HUES64 (cell line): Measurements from ENCODE around the gene EOLA1. TPM values are rescaled to one million over a fixed set of nuclear protein-coding genes. Genes with fewer than 3 reads are reported as not detected.
"Not testable (repeated sequence)": the region's sequence is repeated elsewhere in the genome, so short reads cannot be mapped to it uniquely, and the experiment has no call there.

Experiments
- H3K27ac ChIP-seq: 2 replicates; pipeline ENCODE4 v1.7.0; 2013; ENCODE audit warnings: low read depth, low read length, inconsistent platforms
- H3K27me3 ChIP-seq: 2 replicates; pipeline ENCODE4 v1.6.1; 2013; ENCODE audit warnings: mild to moderate bottlenecking, low read length; ENCODE audit not compliant: insufficient read depth
- H3K36me3 ChIP-seq: 2 replicates; pipeline ENCODE4 v1.6.1; 2013; ENCODE audit warnings: mild to moderate bottlenecking, low read length; ENCODE audit not compliant: insufficient read depth
- H3K4me1 ChIP-seq: 2 replicates; pipeline ENCODE4 v1.6.1; 2013; ENCODE audit warnings: mild to moderate bottlenecking, low read length, moderate library complexity; ENCODE audit not compliant: insufficient read depth
- H3K4me3 ChIP-seq: 2 replicates; pipeline ENCODE4 v1.5.1; 2013; ENCODE audit warnings: mild to moderate bottlenecking, low read length, moderate library complexity
- H3K9ac ChIP-seq: 2 replicates; pipeline ENCODE4 v1.6.1; 2013; ENCODE audit warnings: mild to moderate bottlenecking, low read depth, low read length
- H3K9me3 ChIP-seq: 2 replicates; pipeline ENCODE4 v1.6.1; 2013; ENCODE audit warnings: low read depth, low read length; ENCODE audit not compliant: insufficient read depth
- WGBS: fragments of 150-250, 120-280 bp; methylation state at CpG from one replicate; pipeline ENCODE4 v1.1.7; 2013; ENCODE audit warnings: missing lambda C conversion rate; 5-methylcytosine and 5-hydroxymethylcytosine counted together
- polyA plus RNA-seq, 2 experiments: library from polyadenylated mRNA; stranded (reverse); fragments of 50-300 nt; gene quantifications; one replicate each; pipeline ENCODE4 v1.2.3, GENCODE V29; 2013

Gene EOLA1
- 6.4 TPM for polyA plus RNA-seq (2013, experiment 1 of 2)
- polyA plus RNA-seq (2013, experiment 2 of 2) = 6.1 TPM

DNA sequence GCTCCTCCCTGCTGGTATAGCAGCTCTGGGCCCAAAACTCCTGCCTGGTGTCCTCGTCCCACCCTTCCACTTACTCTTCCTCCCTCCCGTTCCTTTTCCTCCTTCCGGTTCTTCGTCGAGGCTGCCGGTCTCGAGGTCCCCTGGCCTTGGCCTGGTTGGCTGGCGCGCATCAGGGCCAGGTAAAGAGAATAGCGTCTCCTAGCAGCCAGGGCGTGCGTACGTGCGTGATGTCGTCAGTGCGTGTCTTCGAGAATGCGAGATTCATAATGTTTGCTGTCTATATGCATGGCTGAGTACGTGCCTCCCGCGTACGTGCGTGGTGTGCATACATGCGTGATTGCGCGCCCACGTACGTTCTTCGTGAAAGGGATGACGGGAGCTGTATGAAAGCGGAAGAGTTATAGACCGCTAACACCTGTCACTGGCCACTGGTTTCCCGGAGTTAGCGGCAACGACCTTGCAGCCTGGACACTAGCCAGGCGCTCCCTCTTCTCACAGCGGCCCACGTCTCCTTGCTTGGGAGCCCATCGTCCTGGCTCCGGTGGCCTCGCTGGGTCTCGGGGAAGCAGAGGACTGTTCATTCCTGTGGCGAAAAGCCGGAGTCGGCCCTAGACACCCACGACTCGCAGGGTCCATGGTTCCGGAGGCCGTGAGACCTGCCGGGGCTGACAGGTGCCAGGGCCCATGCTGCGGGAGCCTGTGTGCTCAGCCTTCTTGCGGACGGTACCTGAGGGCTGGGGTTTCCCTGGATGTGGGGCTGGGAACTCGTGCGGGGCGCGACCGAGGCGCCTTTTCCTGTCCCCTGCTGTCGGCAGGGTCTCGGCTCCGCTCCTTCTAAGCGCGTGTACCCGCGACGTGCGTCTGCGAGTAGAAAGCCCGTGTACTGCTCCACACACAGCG lies at the start of gene EOLA1:
EOLA1 (plus strand) TSS at position 392 of the 900 bp plus-strand sequence. CDS start 4,619 bp downstream, outside the sequence.
- Histone ChIP-seq H3K9me3 (no peaks in the 10 kb centered on the region), H3K4me1 (no peaks in the 10 kb centered on the region), H3K36me3 (no peaks in the 10 kb centered on the region), H3K4me3 (peak within 1 kb of the TSS; percentile 78), H3K27ac (peak within 1 kb of the TSS; percentile 70; the same call in 1 of the 2 replicates), H3K9ac (peak within 1 kb of the TSS; percentile 63), H3K27me3 (peaks cover 5% of the 10 kb centered on the region)
- 1% methylated on average over 71 of the region's 71 CpGs for WGBS

DNA sequence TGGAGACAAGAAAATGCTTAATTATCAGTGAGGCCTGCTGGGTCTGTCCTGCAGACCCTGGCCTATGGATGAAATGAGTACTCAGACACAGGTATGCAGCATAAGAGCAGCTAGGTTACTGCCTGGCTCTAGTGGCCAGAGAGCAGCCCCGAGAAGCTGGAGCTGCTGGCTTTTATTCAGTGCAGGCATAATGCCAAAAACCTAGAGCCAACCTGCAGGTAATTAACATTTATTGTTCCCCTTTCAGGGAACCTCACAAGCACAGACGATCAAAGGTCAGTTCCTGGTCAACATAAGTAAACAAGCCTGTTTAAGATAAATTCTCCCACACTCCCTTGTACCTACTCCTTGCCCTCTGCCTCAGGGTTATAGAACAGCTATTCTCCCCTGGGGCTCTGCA lies 49.0 kb upstream of the EOLA1 start:
- no peaks in the 10 kb centered on the region for H3K9me3 ChIP-seq
- H3K27ac ChIP-seq = no peak overlapping the region
- no peak overlapping the region for H3K4me3 ChIP-seq
- H3K27me3 ChIP-seq = no peaks in the 10 kb centered on the region
- peaks cover 61% of the 10 kb centered on the region for H3K36me3 ChIP-seq
- no peaks in the 10 kb centered on the region for H3K4me1 ChIP-seq
- 84% methylated on average over 2 of the region's 2 CpGs for WGBS
- no peak overlapping the region for H3K9ac ChIP-seq

- Histone ChIP-seq H3K9ac (no peak overlapping the region), H3K9me3 (no peaks in the 10 kb centered on the region), H3K4me3 (no peak overlapping the region), H3K4me1 (no peaks in the 10 kb centered on the region), H3K27ac (no peak overlapping the region), H3K27me3 (no peaks in the 10 kb centered on the region), H3K36me3 (peaks cover 71% of the 10 kb centered on the region)
- WGBS = 91% methylated on average over 11 of the region's 13 CpGs
Measured at GRCh38 chrX:149493567-149494562, 46.9 kb upstream of the EOLA1 start.

GRCh38 chrX:149494844-149495565 lies 45.8 kb upstream of the EOLA1 start:
- 97% methylated on average over 4 of the region's 4 CpGs for WGBS
- H3K27ac ChIP-seq = no peak overlapping the region

DNA sequence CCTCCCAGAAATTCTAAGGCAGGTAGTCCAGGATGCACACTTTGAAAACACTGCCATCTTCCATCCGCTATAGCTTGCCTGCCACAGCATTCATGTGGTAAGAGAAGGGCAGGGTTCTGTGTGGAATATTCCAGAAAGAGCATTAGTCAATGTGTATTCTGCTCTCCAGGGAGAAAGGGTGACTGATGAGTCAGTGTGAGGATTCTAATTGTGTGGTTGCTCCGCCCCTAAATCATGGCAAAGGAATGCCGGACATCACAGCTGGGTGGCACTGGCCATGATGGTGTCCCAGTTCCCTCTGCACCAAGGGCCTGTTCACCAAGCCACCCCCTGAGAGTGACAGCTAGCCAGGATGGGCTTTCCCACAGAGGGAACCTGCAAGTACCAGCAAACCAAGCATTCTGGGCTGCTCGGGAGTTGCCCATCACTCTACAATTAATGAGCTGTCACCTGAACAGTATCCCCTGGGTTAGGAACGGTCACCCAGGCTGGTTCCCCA lies 45.2 kb upstream of the EOLA1 start:
- Histone ChIP-seq H3K27me3 (no peaks in the 10 kb centered on the region), H3K4me1 (no peaks in the 10 kb centered on the region), H3K4me3 (no peak overlapping the region), H3K36me3 (peaks cover 71% of the 10 kb centered on the region), H3K27ac (no peak overlapping the region), H3K9ac (no peak overlapping the region), H3K9me3 (no peaks in the 10 kb centered on the region)
- WGBS = 92% methylated on average over 5 of the region's 5 CpGs

More at GRCh38 chrX:149494844-149495565, 45.8 kb upstream of the EOLA1 start:
- H3K4me3 ChIP-seq = no peak overlapping the region
- H3K9ac ChIP-seq = no peak overlapping the region
- H3K9me3 ChIP-seq = no peaks in the 10 kb centered on the region
- peaks cover 70% of the 10 kb centered on the region for H3K36me3 ChIP-seq
- no peaks in the 10 kb centered on the region for H3K4me1 ChIP-seq
- no peaks in the 10 kb centered on the region for H3K27me3 ChIP-seq

DNA sequence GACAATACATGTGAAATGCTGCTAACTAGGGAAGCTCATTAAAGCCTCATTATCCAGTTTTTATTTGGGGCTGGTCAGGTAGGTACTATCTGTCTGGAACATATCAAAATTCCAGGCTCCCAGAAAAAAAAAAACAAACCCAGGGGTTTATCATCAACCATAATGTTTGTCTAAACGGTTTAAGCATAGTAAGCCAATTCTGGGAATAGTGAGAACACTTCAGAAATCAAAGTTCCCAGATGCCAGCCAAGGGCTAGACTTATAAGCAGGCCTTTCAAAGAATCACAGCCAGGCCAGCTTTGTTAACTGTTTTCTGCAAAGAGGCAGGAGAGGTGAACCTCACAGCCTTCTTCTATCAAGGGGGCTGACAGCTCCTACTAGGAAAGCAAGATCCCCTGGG lies 43.8 kb upstream of the EOLA1 start:
- Histone ChIP-seq H3K4me1 (no peaks in the 10 kb centered on the region), H3K4me3 (no peak overlapping the region), H3K27me3 (no peaks in the 10 kb centered on the region), H3K9ac (no peak overlapping the region), H3K36me3 (peaks cover 76% of the 10 kb centered on the region), H3K27ac (no peak overlapping the region), H3K9me3 (no peaks in the 10 kb centered on the region)
- 100% methylated on average over 1 of the region's 1 CpG for WGBS

DNA sequence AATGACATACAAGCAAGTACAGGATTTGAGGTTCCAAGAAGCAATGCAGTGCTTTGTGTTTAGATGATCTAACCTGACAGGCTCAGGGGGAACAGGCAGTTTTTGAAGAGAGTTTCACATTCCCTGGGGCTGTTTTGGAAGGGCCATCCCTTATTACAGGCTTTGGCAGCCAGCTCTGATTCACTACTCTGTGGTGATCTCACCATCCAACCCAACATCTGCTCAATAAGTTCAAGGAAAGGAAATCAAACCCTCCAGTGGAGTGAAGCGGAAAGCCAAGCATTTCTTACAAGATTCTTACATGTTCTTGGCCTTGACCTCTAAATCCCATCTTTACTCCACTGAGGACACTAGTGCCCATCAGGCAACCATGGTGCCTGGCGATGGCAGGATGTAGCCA lies 43.2 kb upstream of the EOLA1 start:
- Histone ChIP-seq H3K9me3 (no peaks in the 10 kb centered on the region), H3K27ac (no peak overlapping the region), H3K4me3 (no peak overlapping the region), H3K27me3 (no peaks in the 10 kb centered on the region), H3K9ac (no peak overlapping the region), H3K36me3 (peaks cover 82% of the 10 kb centered on the region), H3K4me1 (no peaks in the 10 kb centered on the region)
- 90% methylated on average over 2 of the region's 2 CpGs for WGBS

GRCh38 chrX:149498767-149499166 lies 42.0 kb upstream of the EOLA1 start:
- H3K9me3 ChIP-seq = no peaks in the 10 kb centered on the region
- 100% methylated on average over 1 of the region's 4 CpGs for WGBS
- H3K27me3 ChIP-seq = no peaks in the 10 kb centered on the region
- no peak overlapping the region for H3K9ac ChIP-seq
- H3K4me3 ChIP-seq = no peak overlapping the region
- H3K27ac ChIP-seq = no peak overlapping the region
- H3K4me1 ChIP-seq = no peaks in the 10 kb centered on the region
- peaks cover 75% of the 10 kb centered on the region for H3K36me3 ChIP-seq

DNA sequence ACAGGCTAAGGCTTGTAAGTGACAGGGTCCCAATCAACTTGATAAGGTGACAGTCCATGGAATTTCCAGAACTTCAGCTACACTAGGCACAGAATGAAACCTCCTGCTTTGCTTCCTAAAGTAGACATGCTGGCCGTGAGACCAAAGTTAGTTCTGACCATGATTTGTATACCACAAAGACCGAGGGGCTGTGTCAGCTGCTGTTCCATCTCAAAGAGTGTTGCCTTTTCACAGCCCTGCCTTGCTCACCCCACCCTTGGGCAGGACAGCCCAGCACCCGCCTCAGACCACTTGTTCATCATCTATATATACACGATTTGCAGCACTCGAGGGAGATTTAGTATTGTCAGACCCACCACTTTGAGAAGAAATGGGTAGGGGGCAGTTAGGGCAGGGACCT lies 41.0 kb upstream of the EOLA1 start:
- Histone ChIP-seq H3K4me3 (no peak overlapping the region), H3K9ac (no peak overlapping the region), H3K27ac (no peak overlapping the region), H3K36me3 (peaks cover 66% of the 10 kb centered on the region), H3K9me3 (no peaks in the 10 kb centered on the region), H3K4me1 (no peaks in the 10 kb centered on the region), H3K27me3 (no peaks in the 10 kb centered on the region)
- WGBS = 92% methylated on average over 5 of the region's 5 CpGs

- not testable (repeated sequence) for H3K9me3 ChIP-seq, H3K4me1 ChIP-seq, H3K27ac ChIP-seq, H3K27me3 ChIP-seq, H3K4me3 ChIP-seq, H3K9ac ChIP-seq
- 59% methylated on average over 4 of the region's 5 CpGs for WGBS
- peaks cover 37% of the 10 kb centered on the region for H3K36me3 ChIP-seq
Measured at GRCh38 chrX:149502923-149503322, 37.9 kb upstream of the EOLA1 start.
